Gastroesophageal sphincter (tissue), 3 donors: Measurements from ENCODE around the gene SPSB1.

Experiments used
- EP300 ChIP-seq: sonication (generic); formaldehyde crosslinking; IDR thresholded peaks from one replicate; pipeline ENCODE4 v1.6.1; 2017; ENCODE audit warnings: antibody characterized with exemption, mild to moderate bottlenecking
- POLR2A ChIP-seq, 2 donors: fragments of 450-650 bp; IDR thresholded peaks; one replicate each; pipeline ENCODE4 v1.6.1; 2017; ENCODE audit warnings: antibody characterized with exemption in 2 of 2, mild to moderate bottlenecking in 2 of 2, moderate library complexity in 1 of 2
- POLR2AphosphoS5 ChIP-seq: sonication (generic); formaldehyde crosslinking; IDR thresholded peaks from one replicate; pipeline ENCODE4 v1.6.1; 2017; ENCODE audit warnings: antibody characterized with exemption
- TF ChIP-seq, protein P1 (sequence below), 4 experiments: fragments of 200-600 bp in 2 of 4; fragments of 450-650 bp in 2 of 4; sonication (generic) in 1 of 4; IDR thresholded peaks; one replicate each; pipeline ENCODE4 v1.5.1; 2017 to 2019; ENCODE audit warnings: antibody characterized with exemption in 4 of 4, mild to moderate bottlenecking in 2 of 4, moderate library complexity in 2 of 4

DNA sequence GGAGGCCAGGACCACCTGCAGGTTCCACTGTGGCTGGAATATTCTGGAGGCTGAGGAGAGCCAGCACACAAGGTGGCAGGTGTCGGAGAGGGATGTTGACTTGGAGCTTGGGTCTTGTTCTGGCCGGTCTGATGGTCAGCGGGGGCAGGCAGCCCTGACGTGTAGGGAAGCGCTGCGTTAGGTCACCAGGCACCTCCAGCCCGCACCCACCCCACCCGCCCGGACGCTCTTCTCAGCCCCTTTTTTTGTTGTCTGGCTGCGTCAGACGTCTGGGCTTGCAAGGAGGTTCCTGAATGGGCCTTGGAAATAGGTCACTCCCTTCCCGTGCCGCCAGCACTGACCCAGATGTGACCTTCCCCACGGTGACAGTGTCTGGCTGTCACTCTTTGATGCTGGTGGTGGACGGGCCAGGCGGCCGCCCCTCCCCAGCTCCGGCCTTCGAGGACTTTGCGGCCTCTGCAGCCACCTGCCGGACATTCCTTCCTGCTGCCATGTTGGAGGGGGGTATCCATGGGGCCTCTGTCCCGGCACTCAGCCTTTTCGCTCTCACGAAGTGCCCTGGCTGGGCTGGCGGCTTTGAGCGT, 30.1 kb downstream of the SPSB1 start:
- TF ChIP-seq, protein P1, sequence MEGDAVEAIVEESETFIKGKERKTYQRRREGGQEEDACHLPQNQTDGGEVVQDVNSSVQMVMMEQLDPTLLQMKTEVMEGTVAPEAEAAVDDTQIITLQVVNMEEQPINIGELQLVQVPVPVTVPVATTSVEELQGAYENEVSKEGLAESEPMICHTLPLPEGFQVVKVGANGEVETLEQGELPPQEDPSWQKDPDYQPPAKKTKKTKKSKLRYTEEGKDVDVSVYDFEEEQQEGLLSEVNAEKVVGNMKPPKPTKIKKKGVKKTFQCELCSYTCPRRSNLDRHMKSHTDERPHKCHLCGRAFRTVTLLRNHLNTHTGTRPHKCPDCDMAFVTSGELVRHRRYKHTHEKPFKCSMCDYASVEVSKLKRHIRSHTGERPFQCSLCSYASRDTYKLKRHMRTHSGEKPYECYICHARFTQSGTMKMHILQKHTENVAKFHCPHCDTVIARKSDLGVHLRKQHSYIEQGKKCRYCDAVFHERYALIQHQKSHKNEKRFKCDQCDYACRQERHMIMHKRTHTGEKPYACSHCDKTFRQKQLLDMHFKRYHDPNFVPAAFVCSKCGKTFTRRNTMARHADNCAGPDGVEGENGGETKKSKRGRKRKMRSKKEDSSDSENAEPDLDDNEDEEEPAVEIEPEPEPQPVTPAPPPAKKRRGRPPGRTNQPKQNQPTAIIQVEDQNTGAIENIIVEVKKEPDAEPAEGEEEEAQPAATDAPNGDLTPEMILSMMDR (IDR thresholded peaks at IDR 0.05), result no peak
- no peak for TF ChIP-seq POLR2A (IDR thresholded peaks at IDR 0.05)
- TF ChIP-seq EP300, result no peak
- no peak for TF ChIP-seq POLR2AphosphoS5
